ENCODE results near the gene CYP4F8. TPM values are rescaled to one million over a fixed set of nuclear protein-coding genes. Genes with fewer than 3 reads are reported as not detected.
A peak's percentile ranks its signal among the peaks of the same experiment; 100 is the strongest.

CYP4F8 gene
- total RNA-seq, 4 donors from 2014 or later: not detected

DNA sequence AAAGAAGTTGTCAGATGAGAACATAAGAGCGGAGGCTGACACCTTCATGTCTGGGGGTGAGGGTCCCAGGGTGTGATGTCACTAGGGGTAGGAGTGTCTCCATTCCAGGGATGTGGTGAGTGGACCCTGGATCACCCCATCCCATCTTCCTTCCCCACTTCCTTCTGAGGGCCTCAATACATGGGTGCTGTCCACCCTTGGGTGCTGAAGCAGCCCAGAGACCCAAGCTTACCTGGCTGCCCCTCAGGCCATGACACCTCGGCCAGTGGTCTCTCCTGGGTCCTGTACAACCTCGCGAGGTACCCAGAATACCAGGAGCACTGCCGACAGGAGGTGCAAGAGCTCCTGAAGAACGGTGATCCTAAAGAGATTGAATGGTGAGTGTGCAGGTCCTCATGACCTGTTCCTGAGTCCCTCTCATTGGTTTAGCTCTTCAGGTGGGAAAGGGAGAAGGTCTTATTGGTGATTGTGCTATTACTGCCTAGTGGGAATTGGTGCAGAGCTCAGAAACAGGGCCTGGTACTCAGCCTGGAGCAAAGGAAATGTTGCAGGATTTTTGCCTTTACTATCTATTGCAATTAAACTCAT lies 37.7 kb upstream of the CYP4F8 start:
- Histone ChIP-seq H3K9me3 (no peaks in the 10 kb centered on the region), H3K27ac (no peak overlapping the region), H3K27me3 (peaks cover 36% of the 10 kb centered on the region), H3K4me3 (no peak overlapping the region), H3K4me1 (no peaks in the 10 kb centered on the region), H3K36me3 (no peaks in the 10 kb centered on the region)
- TF ChIP-seq, protein P1, sequence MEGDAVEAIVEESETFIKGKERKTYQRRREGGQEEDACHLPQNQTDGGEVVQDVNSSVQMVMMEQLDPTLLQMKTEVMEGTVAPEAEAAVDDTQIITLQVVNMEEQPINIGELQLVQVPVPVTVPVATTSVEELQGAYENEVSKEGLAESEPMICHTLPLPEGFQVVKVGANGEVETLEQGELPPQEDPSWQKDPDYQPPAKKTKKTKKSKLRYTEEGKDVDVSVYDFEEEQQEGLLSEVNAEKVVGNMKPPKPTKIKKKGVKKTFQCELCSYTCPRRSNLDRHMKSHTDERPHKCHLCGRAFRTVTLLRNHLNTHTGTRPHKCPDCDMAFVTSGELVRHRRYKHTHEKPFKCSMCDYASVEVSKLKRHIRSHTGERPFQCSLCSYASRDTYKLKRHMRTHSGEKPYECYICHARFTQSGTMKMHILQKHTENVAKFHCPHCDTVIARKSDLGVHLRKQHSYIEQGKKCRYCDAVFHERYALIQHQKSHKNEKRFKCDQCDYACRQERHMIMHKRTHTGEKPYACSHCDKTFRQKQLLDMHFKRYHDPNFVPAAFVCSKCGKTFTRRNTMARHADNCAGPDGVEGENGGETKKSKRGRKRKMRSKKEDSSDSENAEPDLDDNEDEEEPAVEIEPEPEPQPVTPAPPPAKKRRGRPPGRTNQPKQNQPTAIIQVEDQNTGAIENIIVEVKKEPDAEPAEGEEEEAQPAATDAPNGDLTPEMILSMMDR (IDR thresholded peaks at IDR 0.05): no peak
- TF ChIP-seq POLR2A (IDR thresholded peaks at IDR 0.05) (no peak), EP300 (IDR thresholded peaks at IDR 0.05) (no peak), POLR2AphosphoS5 (IDR thresholded peaks at IDR 0.05) (no peak)
- 80 to 81% methylated on average over 3 to 4 of the region's 6 CpGs for WGBS, 2 donors (ENCODE audit: low coverage in 1 of 2)
- ATAC-seq: no peak

- 45 to 68% methylated on average over 2 to 3 of the region's 12 CpGs for WGBS, 2 donors (ENCODE audit: low coverage in 1 of 2)
- H3K27ac ChIP-seq: no peak overlapping the region
- no peak overlapping the region for H3K4me3 ChIP-seq
- H3K27me3 ChIP-seq: peaks cover 63% of the 10 kb centered on the region
- no peak for ATAC-seq
- H3K9me3 ChIP-seq: no peaks in the 10 kb centered on the region
- no peak for TF ChIP-seq EP300 (IDR thresholded peaks at IDR 0.05)
- TF ChIP-seq, protein P1 (IDR thresholded peaks at IDR 0.05): no peak
- TF ChIP-seq POLR2AphosphoS5 (IDR thresholded peaks at IDR 0.05): no peak
- TF ChIP-seq POLR2A (IDR thresholded peaks at IDR 0.05): no peak
- peaks cover 0 to 8% (median 0%) of the 10 kb centered on the region in 3 donors for H3K4me1 ChIP-seq
- no peaks in the 10 kb centered on the region for H3K36me3 ChIP-seq
Observed at GRCh38 chr19:15583346-15583745, 31.7 kb upstream of the CYP4F8 start.

DNA sequence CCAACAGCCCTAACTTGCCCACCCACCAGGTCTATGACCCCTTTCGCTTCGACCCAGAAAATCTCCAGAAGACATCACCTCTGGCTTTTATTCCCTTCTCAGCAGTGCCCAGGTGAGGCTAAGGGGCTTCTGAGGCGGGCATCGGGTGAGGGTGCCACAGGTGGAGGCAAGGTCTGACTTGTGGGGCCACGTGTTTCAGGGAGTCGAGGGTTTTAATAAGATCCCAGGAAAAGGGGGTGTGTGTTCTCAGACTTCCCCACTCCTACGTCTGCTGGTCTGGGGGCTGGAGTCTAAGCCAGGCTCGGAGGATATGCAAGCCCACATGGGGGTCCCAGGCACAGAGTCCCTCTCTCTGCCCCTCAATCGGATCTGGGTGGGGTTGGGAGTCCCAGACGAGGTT lies 30.9 kb upstream of the CYP4F8 start:
- TF ChIP-seq POLR2A (IDR thresholded peaks at IDR 0.05) (no peak), EP300 (IDR thresholded peaks at IDR 0.05) (no peak), POLR2AphosphoS5 (IDR thresholded peaks at IDR 0.05) (no peak)
- TF ChIP-seq, protein P1 (IDR thresholded peaks at IDR 0.05): no peak
- WGBS, 2 donors (ENCODE audit: low coverage in 1 of 2): 7% methylated on average over 3 of the region's 10 CpGs; no CpG with 5 or more reads in 1 of the 2 donors
- peaks cover 0 to 8% (median 0%) of the 10 kb centered on the region in 3 donors for H3K4me1 ChIP-seq
- H3K27ac ChIP-seq: no peak overlapping the region
- no peak for ATAC-seq
- H3K9me3 ChIP-seq: no peaks in the 10 kb centered on the region
- no peaks in the 10 kb centered on the region for H3K36me3 ChIP-seq
- peaks cover 67% of the 10 kb centered on the region for H3K27me3 ChIP-seq
- H3K4me3 ChIP-seq: peak overlapping the region in 1 of 2 donors; percentile 10

DNA sequence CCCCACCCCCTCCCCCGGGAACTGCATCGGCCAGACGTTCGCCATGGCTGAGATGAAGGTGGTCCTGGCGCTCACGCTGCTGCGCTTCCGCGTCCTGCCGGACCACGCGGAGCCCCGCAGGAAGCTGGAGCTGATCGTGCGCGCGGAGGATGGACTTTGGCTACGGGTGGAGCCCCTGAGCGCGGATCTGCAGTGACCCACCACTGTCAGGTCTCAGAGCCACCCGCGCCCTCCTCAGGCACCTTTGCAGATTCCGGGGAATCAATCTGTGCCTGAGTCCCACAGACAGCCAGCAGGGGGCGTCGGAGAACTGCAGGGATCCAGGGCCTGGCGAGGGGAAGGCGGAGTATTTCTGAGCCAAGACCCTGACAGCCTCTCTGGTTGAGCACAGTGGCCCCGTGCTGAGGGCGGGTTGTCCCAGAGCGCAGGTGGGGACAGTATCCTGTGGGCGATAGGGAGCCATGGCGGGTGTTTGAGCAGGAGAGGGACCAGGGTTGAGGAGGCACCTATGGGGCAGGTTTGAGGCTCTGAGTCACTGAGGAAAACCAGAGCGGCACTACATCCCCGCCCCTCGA lies 30.4 kb upstream of the CYP4F8 start:
- H3K4me1 ChIP-seq: peaks cover 0 to 8% (median 0%) of the 10 kb centered on the region in 3 donors
- ATAC-seq: peak; percentile 66
- H3K4me3 ChIP-seq: peak overlapping the region in 1 of 2 donors; percentile 10

More for the DNA sequence above, 30.4 kb upstream of the CYP4F8 start:
- H3K27me3 ChIP-seq: peaks cover 72% of the 10 kb centered on the region
- no peak overlapping the region for H3K27ac ChIP-seq
- 53% methylated on average over 3 of the region's 35 CpGs; no CpG with 5 or more reads in 1 of the 2 donors for WGBS, 2 donors (ENCODE audit: low coverage in 1 of 2)
- H3K9me3 ChIP-seq: no peaks in the 10 kb centered on the region
- no peaks in the 10 kb centered on the region for H3K36me3 ChIP-seq
- TF ChIP-seq, protein P1 (IDR thresholded peaks at IDR 0.05): peak in 3 of 4 experiments; percentile 67 to 89 (median 78)
- TF ChIP-seq EP300 (IDR thresholded peaks at IDR 0.05) (no peak), POLR2A (IDR thresholded peaks at IDR 0.05) (no peak), POLR2AphosphoS5 (IDR thresholded peaks at IDR 0.05) (no peak)
